ENCODE data around the gene MLC1.

DNA sequence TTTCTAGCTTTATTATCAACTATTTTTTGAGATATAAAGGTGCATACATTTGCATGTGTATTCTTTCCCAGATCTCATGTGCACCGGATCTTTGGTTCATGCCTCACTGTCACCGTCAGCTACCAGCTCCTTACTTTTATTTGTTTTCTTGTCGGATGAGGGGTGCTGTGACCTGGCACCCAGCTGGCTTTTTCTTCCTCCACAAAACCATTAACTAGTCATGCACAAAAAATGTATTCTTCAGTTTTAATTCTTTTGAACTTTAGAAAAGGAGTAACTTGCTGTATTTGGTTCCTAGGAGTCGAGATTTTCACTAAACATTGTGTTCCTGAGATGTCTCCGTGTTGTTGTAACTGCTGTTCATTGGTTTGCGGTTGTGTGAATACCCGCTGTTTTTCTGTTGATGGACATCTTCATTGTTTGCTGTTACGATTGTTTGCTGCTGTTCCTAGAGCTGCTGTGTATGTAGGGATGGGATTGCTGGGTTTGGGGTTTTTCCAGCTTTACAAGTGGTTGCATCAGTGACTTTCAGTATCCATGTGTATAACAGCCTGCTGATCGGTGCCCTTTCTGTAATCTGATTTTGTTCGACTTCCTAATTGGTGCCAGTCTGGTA, 44.0 kb upstream of the MLC1 start:
- TF ChIP-seq, protein P1, sequence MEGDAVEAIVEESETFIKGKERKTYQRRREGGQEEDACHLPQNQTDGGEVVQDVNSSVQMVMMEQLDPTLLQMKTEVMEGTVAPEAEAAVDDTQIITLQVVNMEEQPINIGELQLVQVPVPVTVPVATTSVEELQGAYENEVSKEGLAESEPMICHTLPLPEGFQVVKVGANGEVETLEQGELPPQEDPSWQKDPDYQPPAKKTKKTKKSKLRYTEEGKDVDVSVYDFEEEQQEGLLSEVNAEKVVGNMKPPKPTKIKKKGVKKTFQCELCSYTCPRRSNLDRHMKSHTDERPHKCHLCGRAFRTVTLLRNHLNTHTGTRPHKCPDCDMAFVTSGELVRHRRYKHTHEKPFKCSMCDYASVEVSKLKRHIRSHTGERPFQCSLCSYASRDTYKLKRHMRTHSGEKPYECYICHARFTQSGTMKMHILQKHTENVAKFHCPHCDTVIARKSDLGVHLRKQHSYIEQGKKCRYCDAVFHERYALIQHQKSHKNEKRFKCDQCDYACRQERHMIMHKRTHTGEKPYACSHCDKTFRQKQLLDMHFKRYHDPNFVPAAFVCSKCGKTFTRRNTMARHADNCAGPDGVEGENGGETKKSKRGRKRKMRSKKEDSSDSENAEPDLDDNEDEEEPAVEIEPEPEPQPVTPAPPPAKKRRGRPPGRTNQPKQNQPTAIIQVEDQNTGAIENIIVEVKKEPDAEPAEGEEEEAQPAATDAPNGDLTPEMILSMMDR (IDR thresholded peaks at IDR 0.05; ENCODE audit: low read depth, low read length, missing input control), result no peak
- TF ChIP-seq, protein P2, sequence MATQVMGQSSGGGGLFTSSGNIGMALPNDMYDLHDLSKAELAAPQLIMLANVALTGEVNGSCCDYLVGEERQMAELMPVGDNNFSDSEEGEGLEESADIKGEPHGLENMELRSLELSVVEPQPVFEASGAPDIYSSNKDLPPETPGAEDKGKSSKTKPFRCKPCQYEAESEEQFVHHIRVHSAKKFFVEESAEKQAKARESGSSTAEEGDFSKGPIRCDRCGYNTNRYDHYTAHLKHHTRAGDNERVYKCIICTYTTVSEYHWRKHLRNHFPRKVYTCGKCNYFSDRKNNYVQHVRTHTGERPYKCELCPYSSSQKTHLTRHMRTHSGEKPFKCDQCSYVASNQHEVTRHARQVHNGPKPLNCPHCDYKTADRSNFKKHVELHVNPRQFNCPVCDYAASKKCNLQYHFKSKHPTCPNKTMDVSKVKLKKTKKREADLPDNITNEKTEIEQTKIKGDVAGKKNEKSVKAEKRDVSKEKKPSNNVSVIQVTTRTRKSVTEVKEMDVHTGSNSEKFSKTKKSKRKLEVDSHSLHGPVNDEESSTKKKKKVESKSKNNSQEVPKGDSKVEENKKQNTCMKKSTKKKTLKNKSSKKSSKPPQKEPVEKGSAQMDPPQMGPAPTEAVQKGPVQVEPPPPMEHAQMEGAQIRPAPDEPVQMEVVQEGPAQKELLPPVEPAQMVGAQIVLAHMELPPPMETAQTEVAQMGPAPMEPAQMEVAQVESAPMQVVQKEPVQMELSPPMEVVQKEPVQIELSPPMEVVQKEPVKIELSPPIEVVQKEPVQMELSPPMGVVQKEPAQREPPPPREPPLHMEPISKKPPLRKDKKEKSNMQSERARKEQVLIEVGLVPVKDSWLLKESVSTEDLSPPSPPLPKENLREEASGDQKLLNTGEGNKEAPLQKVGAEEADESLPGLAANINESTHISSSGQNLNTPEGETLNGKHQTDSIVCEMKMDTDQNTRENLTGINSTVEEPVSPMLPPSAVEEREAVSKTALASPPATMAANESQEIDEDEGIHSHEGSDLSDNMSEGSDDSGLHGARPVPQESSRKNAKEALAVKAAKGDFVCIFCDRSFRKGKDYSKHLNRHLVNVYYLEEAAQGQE (IDR thresholded peaks at IDR 0.05), result no peak
- TF ChIP-seq FOXA1 (IDR thresholded peaks at IDR 0.05) (no peak), EGR1 (IDR thresholded peaks at IDR 0.05; ENCODE audit: low read depth in 2 of 2) (no peak), GABPA (IDR thresholded peaks at IDR 0.05 in 1 of 2, conservative IDR thresholded peaks at IDR 0.05 in 1 of 2) (no peak), TAF1 (conservative IDR thresholded peaks at IDR 0.05) (no peak)
- TF ChIP-seq, protein P3, sequence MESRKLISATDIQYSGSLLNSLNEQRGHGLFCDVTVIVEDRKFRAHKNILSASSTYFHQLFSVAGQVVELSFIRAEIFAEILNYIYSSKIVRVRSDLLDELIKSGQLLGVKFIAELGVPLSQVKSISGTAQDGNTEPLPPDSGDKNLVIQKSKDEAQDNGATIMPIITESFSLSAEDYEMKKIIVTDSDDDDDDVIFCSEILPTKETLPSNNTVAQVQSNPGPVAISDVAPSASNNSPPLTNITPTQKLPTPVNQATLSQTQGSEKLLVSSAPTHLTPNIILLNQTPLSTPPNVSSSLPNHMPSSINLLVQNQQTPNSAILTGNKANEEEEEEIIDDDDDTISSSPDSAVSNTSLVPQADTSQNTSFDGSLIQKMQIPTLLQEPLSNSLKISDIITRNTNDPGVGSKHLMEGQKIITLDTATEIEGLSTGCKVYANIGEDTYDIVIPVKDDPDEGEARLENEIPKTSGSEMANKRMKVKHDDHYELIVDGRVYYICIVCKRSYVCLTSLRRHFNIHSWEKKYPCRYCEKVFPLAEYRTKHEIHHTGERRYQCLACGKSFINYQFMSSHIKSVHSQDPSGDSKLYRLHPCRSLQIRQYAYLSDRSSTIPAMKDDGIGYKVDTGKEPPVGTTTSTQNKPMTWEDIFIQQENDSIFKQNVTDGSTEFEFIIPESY (IDR thresholded peaks at IDR 0.05), result no peak
